GM10248 (cell line): Measurements from ENCODE around the gene IL1R2.

Source experiments
- CTCF ChIA-PET: fragments of 300-600 bp; sonication (Branson Sonifier 250); formaldehyde crosslinking; extraction: SDS; loops from one replicate; lab custom pipeline; 2021; ENCODE audit warnings: antibody characterized with exemption; lab: Yijun Ruan, JAX
- POLR2A ChIA-PET: fragments of 350-650 bp; sonication (Branson Sonifier 250); formaldehyde crosslinking; extraction: SDS; loops from one replicate; lab custom pipeline; 2020; ENCODE audit warnings: antibody characterized with exemption; lab: Yijun Ruan, JAX
- DNase-seq: peaks from one replicate; pipeline ENCODE4 v3.0.0; 2012; ENCODE audit errors: extremely low spot score
- CTCF ChIP-seq: IDR thresholded peaks from 2 replicates; pipeline ENCODE4 v1.5.1; 2012; ENCODE audit warnings: mild to moderate bottlenecking, low read depth; ENCODE audit errors: extremely low read depth, missing control alignments, control extremely low read depth

IL1R2 gene

GRCh38 chr2:102034683-102035548 lies 43.2 kb downstream of the IL1R2 start:
- CTCF ChIA-PET: interaction anchor here (1.3 to 2.8 kb wide), 4 partner anchors 19 to 217 kb away, joined by 3 to 13 read pairs (median 3); no protein-coding TSS in a partner anchor
- POLR2A ChIA-PET: no interaction called here
- no peak for DNase-seq
- TF ChIP-seq CTCF: no peak

GRCh38 chr2:102037681-102038080 lies 45.9 kb downstream of the IL1R2 start:
- POLR2A ChIA-PET: no interaction called here
- DNase-seq: no peak
- TF ChIP-seq CTCF: no peak
- CTCF ChIA-PET: interaction anchor here (1.2 to 2.2 kb wide), 4 partner anchors 9 to 204 kb away, joined by 5 to 8 read pairs (median 6); no protein-coding TSS in a partner anchor

GRCh38 chr2:102040229-102040628 lies 48.5 kb downstream of the IL1R2 start:
- no peak for TF ChIP-seq CTCF
- ChIA-PET POLR2A (no interaction called here), CTCF (interaction anchor here (2.0 kb wide), 1 partner anchor 200 kb away, joined by 4 read pairs; no protein-coding TSS in a partner anchor)
- DNase-seq: no peak

- POLR2A ChIA-PET: no interaction called here
- CTCF ChIA-PET: interaction anchor here (1.7 to 2.0 kb wide), 2 partner anchors 21 to 199 kb away, joined by 3 to 4 read pairs; no protein-coding TSS in a partner anchor
- TF ChIP-seq CTCF: no peak
- no peak for DNase-seq
Measured at GRCh38 chr2:102041351-102041750, 49.6 kb downstream of the IL1R2 start.

GRCh38 chr2:102042196-102043081 lies 50.7 kb downstream of the IL1R2 start:
- TF ChIP-seq CTCF: no peak
- ChIA-PET CTCF (interaction anchor here (1.3 to 1.7 kb wide), 2 partner anchors 22 kb away, joined by 3 read pairs; no protein-coding TSS in a partner anchor), POLR2A (no interaction called here)
- no peak for DNase-seq

GRCh38 chr2:102043560-102043959 lies 51.8 kb downstream of the IL1R2 start:
- DNase-seq: no peak
- ChIA-PET POLR2A (no interaction called here), CTCF (interaction anchor here (1.2 to 1.3 kb wide), 2 partner anchors 13 to 23 kb away, joined by 3 to 5 read pairs; no protein-coding TSS in a partner anchor)
- TF ChIP-seq CTCF: no peak
